Activated naive CD8-positive, alpha-beta T cell treated with anti-CD3 and anti-CD28 coated beads, Interleukin-2, amount 10 ng/mL, durations not matched to agents 7 days and 5 days (primary cell): Measurements from ENCODE around the gene PSAP. TPM values are rescaled to one million over a fixed set of nuclear protein-coding genes. Genes with fewer than 3 reads are reported as not detected.

ENCODE experiments used
- ATAC-seq: fragments of 150-1000 bp; cut with Tn5 transposase; one replicate; pipeline ENCODE4 v1.10.0; 2021; ENCODE audit warnings: low read depth, moderate library complexity
- POLR2A ChIA-PET: fragments of 350-600 bp; sonication (Branson Sonifier 250); formaldehyde crosslinking; loops from one replicate; lab custom pipeline; 2021; ENCODE audit warnings: antibody characterized with exemption; lab: Charles Lee
- DNase-seq: peaks from one replicate; pipeline ENCODE4 v3.0.0; 2021
- H3K27ac Mint-ChIP-seq: one replicate; pipeline ENCODE4 v1.8.0; 2022; ENCODE audit warnings: mild to moderate bottlenecking, mixed read lengths
- H3K27me3 Mint-ChIP-seq: one replicate; pipeline ENCODE4 v1.8.0; 2022; ENCODE audit warnings: mild to moderate bottlenecking, moderate library complexity, mixed read lengths
- H3K36me3 Mint-ChIP-seq: one replicate; pipeline ENCODE4 v1.8.0; 2021; ENCODE audit warnings: mild to moderate bottlenecking, mixed read lengths
- H3K4me1 Mint-ChIP-seq: one replicate; pipeline ENCODE4 v1.8.0; 2021; ENCODE audit warnings: mixed read lengths
- H3K4me3 Mint-ChIP-seq: one replicate; pipeline ENCODE4 v1.8.0; 2022; ENCODE audit warnings: mild to moderate bottlenecking, moderate library complexity, mixed read lengths
- H3K9me3 Mint-ChIP-seq: one replicate; pipeline ENCODE4 v1.8.0; 2021; ENCODE audit warnings: mixed read lengths
- total RNA-seq, 2 experiments: library from RNA; stranded (reverse); gene quantifications; one replicate each; pipeline ENCODE4 v1.2.3, GENCODE V29; 2021

Gene PSAP
- total RNA-seq, 2 experiments from 2014 or later, result 171 to 175 TPM

- ATAC-seq (no peak), DNase-seq (no peak)
- H3K27ac Mint-ChIP-seq, result no peak overlapping the region
- peaks cover 3% of the 10 kb centered on the region for H3K36me3 Mint-ChIP-seq
- no peaks in the 10 kb centered on the region for H3K27me3 Mint-ChIP-seq
- peaks cover 60% of the 10 kb centered on the region for H3K4me1 Mint-ChIP-seq
- POLR2A ChIA-PET, result no interaction called here
- no peaks in the 10 kb centered on the region for H3K9me3 Mint-ChIP-seq
- H3K4me3 Mint-ChIP-seq, result no peak overlapping the region
Measured at GRCh38 chr10:71847418-71847817, 3.6 kb downstream of the PSAP start.

DNA sequence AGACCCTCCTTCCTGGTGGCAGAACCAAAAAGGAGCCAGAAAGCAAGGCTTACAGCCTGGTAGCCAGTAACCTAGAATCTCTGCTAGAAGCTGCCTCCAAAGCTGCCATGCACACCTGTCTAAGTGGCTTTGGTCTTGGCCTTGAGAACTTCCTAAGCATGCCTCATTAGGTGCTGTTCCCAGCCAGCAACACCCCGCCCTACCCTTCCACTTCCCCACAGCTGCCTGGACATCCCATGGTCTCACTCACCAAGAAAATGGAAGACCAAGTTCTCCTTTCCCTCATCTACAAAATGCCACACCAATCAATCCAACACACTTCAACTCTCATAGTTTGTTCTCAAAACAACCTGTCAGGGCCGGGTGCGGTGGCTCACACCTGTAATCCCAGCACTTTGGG, 4.2 kb downstream of the PSAP start:
- H3K4me1 Mint-ChIP-seq, result peaks cover 61% of the 10 kb centered on the region
- DNase-seq (no peak), ATAC-seq (no peak)
- no peaks in the 10 kb centered on the region for H3K27me3 Mint-ChIP-seq
- peaks cover 3% of the 10 kb centered on the region for H3K36me3 Mint-ChIP-seq
- H3K4me3 Mint-ChIP-seq, result peak overlapping the region; percentile 22
- H3K9me3 Mint-ChIP-seq, result no peaks in the 10 kb centered on the region
- POLR2A ChIA-PET, result interaction anchor here (0.7 kb wide), 2 partner anchors 139 to 1564 kb away, joined by 5 to 6 read pairs; no protein-coding TSS in a partner anchor
- H3K27ac Mint-ChIP-seq, result no peak overlapping the region

DNA sequence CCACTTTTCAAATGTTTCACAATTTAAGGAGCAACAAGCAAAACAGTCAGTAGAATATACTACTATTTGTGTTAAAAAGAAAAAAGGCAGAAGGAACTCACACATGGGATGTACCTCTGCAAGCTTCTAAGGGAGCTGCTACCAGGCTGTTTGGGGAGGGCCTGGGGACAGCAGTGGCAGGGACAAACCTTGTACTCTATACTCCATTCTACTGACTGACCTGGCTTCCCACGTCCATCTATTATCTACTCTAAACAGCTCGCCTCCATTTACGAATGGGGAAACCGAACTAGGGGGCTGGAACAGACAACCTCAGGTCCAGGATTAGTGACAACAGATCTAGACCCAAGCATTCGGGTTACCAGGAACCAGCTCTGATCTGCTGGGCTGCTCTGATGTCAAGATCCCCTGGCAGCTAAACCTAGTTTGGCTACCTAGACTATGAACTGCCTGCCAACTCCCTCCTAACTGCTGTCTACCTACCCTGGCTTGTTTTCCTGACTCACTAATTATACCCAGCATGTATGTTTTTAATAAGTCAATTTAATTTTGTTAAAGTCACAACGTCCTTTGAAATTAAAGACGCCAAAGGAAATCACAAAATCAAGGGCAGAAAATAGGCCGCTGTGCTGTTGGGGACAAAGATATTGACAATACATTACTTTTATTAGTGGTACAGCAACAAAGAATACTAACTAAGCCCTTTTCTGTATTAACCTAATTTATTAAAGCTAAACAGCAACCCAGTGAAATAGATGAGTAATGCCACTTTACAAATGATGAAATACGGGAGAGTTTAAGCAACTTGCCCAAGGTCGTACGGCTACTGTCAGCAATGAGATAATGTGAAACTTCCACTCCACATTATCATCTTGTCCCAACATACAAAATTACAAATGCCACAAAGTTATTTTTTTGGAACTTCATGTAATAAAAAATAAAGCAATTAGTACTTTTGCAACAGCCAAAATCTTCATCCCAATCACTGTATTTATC, 5.3 kb downstream of the PSAP start:
- H3K4me1 Mint-ChIP-seq, result peaks cover 56% of the 10 kb centered on the region
- POLR2A ChIA-PET, result interaction anchor here (0.5 to 1.4 kb wide), 3 partner anchors 33 to 428 kb away, joined by 3 to 4 read pairs (median 4); partner anchors contain the start of gene DDIT4
- no peak overlapping the region for H3K4me3 Mint-ChIP-seq
- no peak for DNase-seq
- ATAC-seq, result no peak
- no peaks in the 10 kb centered on the region for H3K27me3 Mint-ChIP-seq
- no peak overlapping the region for H3K27ac Mint-ChIP-seq
- peaks cover 3% of the 10 kb centered on the region for H3K36me3 Mint-ChIP-seq
- no peaks in the 10 kb centered on the region for H3K9me3 Mint-ChIP-seq

- POLR2A ChIA-PET, result interaction anchor here (1.4 kb wide), 1 partner anchor 38 kb away, joined by 4 read pairs; no protein-coding TSS in a partner anchor
- H3K4me3 Mint-ChIP-seq, result no peak overlapping the region
- H3K4me1 Mint-ChIP-seq, result peaks cover 52% of the 10 kb centered on the region
- H3K36me3 Mint-ChIP-seq, result peaks cover 3% of the 10 kb centered on the region
- no peaks in the 10 kb centered on the region for H3K27me3 Mint-ChIP-seq
- no peaks in the 10 kb centered on the region for H3K9me3 Mint-ChIP-seq
- no peak for DNase-seq
- H3K27ac Mint-ChIP-seq, result no peak overlapping the region
- ATAC-seq, result no peak
Measured at GRCh38 chr10:71844695-71845094, 6.4 kb downstream of the PSAP start.

GRCh38 chr10:71844084-71844483, 7.0 kb downstream of the PSAP start:
- H3K4me3 Mint-ChIP-seq, result no peak overlapping the region
- POLR2A ChIA-PET, result interaction anchor here (0.6 to 1.4 kb wide), 2 partner anchors 39 to 53 kb away, joined by 3 to 4 read pairs; no protein-coding TSS in a partner anchor
- H3K27me3 Mint-ChIP-seq, result no peaks in the 10 kb centered on the region
- ATAC-seq (no peak), DNase-seq (no peak)
- H3K4me1 Mint-ChIP-seq, result peaks cover 47% of the 10 kb centered on the region
- no peaks in the 10 kb centered on the region for H3K9me3 Mint-ChIP-seq
- peaks cover 3% of the 10 kb centered on the region for H3K36me3 Mint-ChIP-seq
- H3K27ac Mint-ChIP-seq, result no peak overlapping the region

DNA sequence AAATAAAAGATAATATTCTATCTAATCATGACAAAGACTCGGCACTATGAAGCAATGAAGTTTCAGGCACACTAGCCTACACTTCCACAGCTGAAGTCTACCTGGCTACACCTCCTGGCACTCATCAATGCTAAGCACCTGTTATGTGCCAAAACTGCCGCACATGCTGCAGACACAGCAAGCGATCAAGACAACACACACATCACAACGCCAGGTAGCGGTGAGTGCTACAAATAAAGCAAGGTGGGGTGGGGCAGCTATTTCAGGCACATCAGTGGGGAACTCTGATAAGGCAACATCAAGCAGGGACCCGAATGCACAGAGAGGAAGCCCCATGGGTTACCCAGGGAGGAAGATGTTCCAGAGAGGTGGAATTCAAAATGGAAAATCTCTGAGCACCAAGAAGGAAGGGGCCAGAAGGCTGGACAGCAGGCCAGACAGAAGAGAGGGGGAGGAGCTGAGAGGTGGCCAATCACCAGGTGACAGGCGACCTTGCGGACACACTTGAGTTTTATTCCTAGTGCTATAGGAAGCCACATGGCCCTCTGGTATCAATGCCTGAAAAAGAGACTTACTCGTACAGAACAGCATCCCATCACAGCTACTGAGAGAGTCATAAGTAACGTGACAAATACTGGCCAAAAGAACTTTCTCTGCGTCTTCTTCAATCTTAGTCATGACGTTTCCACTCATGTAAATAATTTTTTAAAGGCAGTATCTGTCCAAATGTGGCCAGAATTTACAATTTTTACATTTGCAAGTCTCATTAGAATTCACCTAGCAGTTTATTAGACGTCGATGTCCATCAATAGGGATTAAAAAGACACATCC, 8.0 kb downstream of the PSAP start:
- no peak overlapping the region for H3K27ac Mint-ChIP-seq
- no peak for ATAC-seq
- peaks cover 3% of the 10 kb centered on the region for H3K36me3 Mint-ChIP-seq
- DNase-seq, result no peak
- POLR2A ChIA-PET, result interaction anchor here (0.6 kb wide), 1 partner anchor 36 kb away, joined by 4 read pairs; no protein-coding TSS in a partner anchor
- H3K4me1 Mint-ChIP-seq, result peaks cover 48% of the 10 kb centered on the region
- H3K4me3 Mint-ChIP-seq, result no peak overlapping the region
- no peaks in the 10 kb centered on the region for H3K9me3 Mint-ChIP-seq
- no peaks in the 10 kb centered on the region for H3K27me3 Mint-ChIP-seq

- Mint-ChIP-seq H3K9me3 (no peaks in the 10 kb centered on the region), H3K27ac (no peak overlapping the region), H3K36me3 (peaks cover 3% of the 10 kb centered on the region), H3K4me3 (no peak overlapping the region), H3K4me1 (peaks cover 48% of the 10 kb centered on the region), H3K27me3 (no peaks in the 10 kb centered on the region)
- DNase-seq (no peak), ATAC-seq (no peak)
- POLR2A ChIA-PET, result no interaction called here
Measured at GRCh38 chr10:71842422-71842821, 8.6 kb downstream of the PSAP start.

- POLR2A ChIA-PET, result interaction anchor here (1.8 kb wide), 1 partner anchor 10 kb away, joined by 8 read pairs; the partner anchor contains the start of gene PSAP
- H3K4me1 Mint-ChIP-seq, result peaks cover 50% of the 10 kb centered on the region
- no peak overlapping the region for H3K4me3 Mint-ChIP-seq
- DNase-seq (no peak), ATAC-seq (no peak)
- no peak overlapping the region for H3K27ac Mint-ChIP-seq
- H3K27me3 Mint-ChIP-seq, result no peaks in the 10 kb centered on the region
- H3K36me3 Mint-ChIP-seq, result no peaks in the 10 kb centered on the region
- no peaks in the 10 kb centered on the region for H3K9me3 Mint-ChIP-seq
Measured at GRCh38 chr10:71840958-71841335, 10.1 kb downstream of the PSAP start.

- H3K4me3 Mint-ChIP-seq, result no peak overlapping the region
- H3K36me3 Mint-ChIP-seq, result no peaks in the 10 kb centered on the region
Measured at GRCh38 chr10:71840177-71840957, 10.7 kb downstream of the PSAP start.

DNA sequence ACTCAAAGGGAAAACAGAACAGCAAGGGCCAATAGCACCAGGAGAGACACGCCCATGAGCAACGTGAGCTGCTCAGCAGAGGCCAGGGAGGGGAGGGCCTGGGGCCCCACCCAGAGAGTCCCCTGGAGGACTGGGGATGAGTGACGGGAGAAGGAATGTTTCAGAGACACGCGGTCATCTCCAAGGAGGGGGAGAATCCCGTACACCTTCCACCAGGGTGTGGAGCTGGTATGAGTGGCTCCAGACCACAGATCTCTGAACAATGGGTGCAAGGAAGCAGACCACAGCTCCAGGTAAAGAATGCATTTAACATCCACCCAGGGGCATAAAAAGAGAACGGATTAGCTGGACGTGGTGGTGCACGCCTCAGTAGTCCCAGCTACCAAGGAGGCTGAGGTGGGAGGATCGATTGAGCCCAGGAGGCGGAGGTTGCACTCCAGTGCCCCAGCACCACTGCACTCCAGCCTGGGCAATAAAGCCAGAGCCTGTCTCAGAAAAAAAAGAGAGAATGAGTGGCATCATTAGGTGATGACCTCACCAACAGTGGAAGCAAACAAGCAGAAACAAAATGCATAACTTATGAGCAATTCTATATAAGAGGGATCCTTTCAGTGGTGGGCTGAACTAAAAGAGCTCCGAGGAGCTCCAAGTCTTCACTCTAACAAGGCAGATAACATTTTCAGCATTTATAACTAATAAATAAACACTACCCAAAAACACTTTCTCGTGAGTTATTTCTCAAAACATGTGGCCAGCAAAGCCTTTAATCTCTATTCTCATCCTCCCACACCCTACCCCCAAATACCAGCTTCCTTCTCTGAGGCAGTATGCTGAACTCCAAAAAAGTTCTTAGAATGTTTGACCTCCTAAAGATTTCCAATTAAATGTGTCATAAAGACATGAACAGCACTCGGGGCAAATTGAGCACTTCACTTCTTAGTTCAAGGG, 12.5 kb downstream of the PSAP start:
- peaks cover 36% of the 10 kb centered on the region for H3K4me1 Mint-ChIP-seq
- POLR2A ChIA-PET, result interaction anchor here (1.6 to 1.7 kb wide), 2 partner anchors 12 to 13 kb away, joined by 5 to 7 read pairs; partner anchors contain the start of gene PSAP
- H3K27ac Mint-ChIP-seq, result no peak overlapping the region

More at GRCh38 chr10:71840177-71840957, 10.7 kb downstream of the PSAP start:
- no peaks in the 10 kb centered on the region for H3K9me3 Mint-ChIP-seq
- no peak overlapping the region for H3K27ac Mint-ChIP-seq
- ATAC-seq (no peak), DNase-seq (no peak)
- H3K27me3 Mint-ChIP-seq, result no peaks in the 10 kb centered on the region
- POLR2A ChIA-PET, result interaction anchor here (1.8 kb wide), 1 partner anchor 10 kb away, joined by 8 read pairs; the partner anchor contains the start of gene PSAP
- H3K4me1 Mint-ChIP-seq, result peaks cover 44% of the 10 kb centered on the region

DNA sequence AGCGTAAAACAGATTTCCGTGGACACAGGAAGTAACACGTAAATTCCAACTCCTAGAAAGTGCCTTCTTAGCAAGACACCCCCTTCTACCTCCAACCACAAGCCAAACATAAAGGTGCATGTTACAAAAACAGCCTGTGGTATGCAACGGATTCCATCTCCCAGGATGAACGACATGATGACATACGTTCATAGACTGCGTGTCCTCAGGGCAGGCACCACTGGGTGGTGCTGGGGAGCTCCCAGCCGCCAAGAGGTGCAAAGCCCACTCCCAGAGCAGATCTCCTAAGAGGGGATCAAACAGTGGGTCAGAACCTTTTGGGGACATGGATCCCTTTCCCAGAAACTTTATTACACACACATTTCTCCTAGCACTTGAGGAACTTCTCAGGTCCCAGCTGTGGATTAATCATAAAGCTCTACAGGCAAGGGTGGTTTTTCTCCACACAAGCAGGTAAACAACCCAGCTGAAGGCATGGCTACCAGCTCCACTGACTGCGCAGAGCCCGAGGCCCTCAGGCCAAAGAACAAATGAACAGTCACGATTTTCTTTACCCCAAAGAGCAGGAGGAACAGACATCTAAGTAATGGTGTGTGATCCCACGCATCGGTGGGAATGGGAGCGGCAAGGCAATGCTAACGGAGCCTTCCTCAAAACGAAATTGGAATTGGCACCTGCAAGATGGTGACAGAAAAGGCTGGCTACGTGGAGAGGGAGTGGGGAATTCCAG, 13.8 kb downstream of the PSAP start:
- Mint-ChIP-seq H3K4me3 (no peak overlapping the region), H3K9me3 (no peaks in the 10 kb centered on the region), H3K27me3 (no peaks in the 10 kb centered on the region), H3K27ac (no peak overlapping the region), H3K4me1 (peaks cover 31% of the 10 kb centered on the region), H3K36me3 (no peaks in the 10 kb centered on the region)
- DNase-seq, result no peak
- POLR2A ChIA-PET, result interaction anchor here (1.7 kb wide), 1 partner anchor 13 kb away, joined by 5 read pairs; the partner anchor contains the start of gene PSAP
- ATAC-seq, result peak; percentile 43

More for the DNA sequence above, 12.5 kb downstream of the PSAP start:
- ATAC-seq (no peak), DNase-seq (no peak)
- no peaks in the 10 kb centered on the region for H3K27me3 Mint-ChIP-seq
- H3K9me3 Mint-ChIP-seq, result no peaks in the 10 kb centered on the region
- no peaks in the 10 kb centered on the region for H3K36me3 Mint-ChIP-seq
- no peak overlapping the region for H3K4me3 Mint-ChIP-seq
